Gastroesophageal sphincter (tissue), 4 donors: ENCODE results near the gene SSC5D. TPM values are rescaled to one million over a fixed set of nuclear protein-coding genes. Genes with fewer than 3 reads are reported as not detected.

ENCODE experiments used
- ATAC-seq: fragments of 150-250 bp; one replicate; pipeline ENCODE4 v1.9.1; 2016; ENCODE audit warnings: mild to moderate bottlenecking, moderate library complexity
- H3K27ac ChIP-seq, 4 donors: fragments of 200-600 bp; sonication (generic) in 3 of 4; 1 replicate in 3 of 4; 2 replicates in 1 of 4; pipeline ENCODE4 v1.5.1; 2016 to 2019
- H3K27me3 ChIP-seq: fragments of 200-600 bp; sonication (generic); one replicate; pipeline ENCODE4 v1.5.1; 2019
- H3K36me3 ChIP-seq, 2 donors: fragments of 200-600 bp; sonication (generic); one replicate each; pipeline ENCODE4 v1.5.1; 2019; ENCODE audit warnings: control low read depth in 1 of 2
- H3K4me1 ChIP-seq, 3 donors: fragments of 200-600 bp; sonication (generic); 1 replicate in 2 of 3; 2 replicates in 1 of 3; pipeline ENCODE4 v1.5.1; 2016 to 2019; ENCODE audit warnings: control low read depth in 2 of 3
- H3K4me3 ChIP-seq, 2 donors: fragments of 200-600 bp; sonication (generic); one replicate each; pipeline ENCODE4 v1.5.1; 2019; ENCODE audit warnings: mild to moderate bottlenecking in 1 of 2, moderate library complexity in 1 of 2
- H3K9me3 ChIP-seq, 3 donors: fragments of 200-600 bp; sonication (generic); one replicate each; pipeline ENCODE4 v1.5.1; 2017 to 2019; ENCODE audit warnings: control low read depth in 2 of 3
- EP300 ChIP-seq: sonication (generic); formaldehyde crosslinking; IDR thresholded peaks from one replicate; pipeline ENCODE4 v1.6.1; 2017; ENCODE audit warnings: antibody characterized with exemption, mild to moderate bottlenecking
- POLR2A ChIP-seq, 2 donors: fragments of 450-650 bp; IDR thresholded peaks; one replicate each; pipeline ENCODE4 v1.6.1; 2017; ENCODE audit warnings: antibody characterized with exemption in 2 of 2, mild to moderate bottlenecking in 2 of 2, moderate library complexity in 1 of 2
- POLR2AphosphoS5 ChIP-seq: sonication (generic); formaldehyde crosslinking; IDR thresholded peaks from one replicate; pipeline ENCODE4 v1.6.1; 2017; ENCODE audit warnings: antibody characterized with exemption
- WGBS, 2 donors: methylation state at CpG; one replicate each; pipeline ENCODE4 v1.1.5; 2018; ENCODE audit warnings: low coverage in 1 of 2; 5-methylcytosine and 5-hydroxymethylcytosine counted together
- total RNA-seq, 4 donors: library from RNA; depleted of rRNA; stranded (reverse); fragments of >200 nt; gene quantifications; one replicate each; pipeline ENCODE4 v1.1.0, GENCODE V29; 2016
- TF ChIP-seq, protein P1 (sequence below), 4 experiments: fragments of 200-600 bp in 2 of 4; fragments of 450-650 bp in 2 of 4; sonication (generic) in 1 of 4; IDR thresholded peaks; one replicate each; pipeline ENCODE4 v1.5.1; 2017 to 2019; ENCODE audit warnings: antibody characterized with exemption in 4 of 4, mild to moderate bottlenecking in 2 of 4, moderate library complexity in 2 of 4

The SSC5D gene
- total RNA-seq, 4 donors from 2014 or later = 6.3 to 39.2 (median 23.5) TPM

DNA sequence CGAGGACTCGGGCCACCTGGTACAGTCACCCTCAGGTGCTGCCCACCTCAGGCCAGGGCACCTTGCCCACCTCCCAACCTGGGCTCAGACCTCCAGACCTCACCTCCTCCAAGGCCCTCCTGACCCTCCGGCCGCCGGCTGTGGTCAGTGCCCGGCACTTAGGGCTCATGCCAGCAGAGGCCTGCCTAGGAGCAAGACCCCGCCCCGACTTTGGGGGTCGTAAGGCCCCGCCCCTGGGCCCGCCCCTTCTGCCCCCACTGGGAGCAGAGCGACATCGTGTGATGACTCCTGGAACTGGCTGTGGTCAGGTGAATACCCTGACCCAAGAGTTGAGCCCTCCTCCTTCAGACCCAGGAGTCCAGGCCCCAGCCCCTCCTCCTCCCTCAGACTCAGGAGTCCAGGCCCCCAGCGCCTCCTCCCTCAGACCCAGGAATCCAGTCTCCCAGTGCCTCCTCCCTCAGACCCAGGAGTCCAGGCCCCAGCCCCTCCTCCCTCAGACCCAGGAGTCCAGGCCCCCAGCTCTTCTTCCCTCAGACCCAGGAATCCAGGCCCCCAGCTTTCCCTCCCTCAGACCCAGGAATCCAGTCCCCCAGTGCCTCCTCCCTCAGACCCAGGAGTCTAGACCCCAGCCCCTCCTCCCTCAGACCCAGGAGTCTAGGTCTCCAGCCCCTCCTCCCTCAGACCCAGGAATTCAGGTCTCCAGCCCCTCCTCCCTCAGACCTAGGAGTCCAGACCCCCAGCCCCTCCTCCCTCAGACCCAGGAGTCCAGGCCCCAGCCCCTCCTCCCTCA, 48.9 kb downstream of the SSC5D start, which contains the start of gene SBK2:
Gene SBK2, minus strand, starts transcription at position 183 of the 790 bp plus-strand sequence. CDS start 839 bp downstream, outside the sequence.
- no peaks in the 10 kb centered on the region for H3K9me3 ChIP-seq
- peaks cover 0 to 10% (median 0%) of the 10 kb centered on the region in 3 donors for H3K4me1 ChIP-seq
- H3K27me3 ChIP-seq = peaks cover 21% of the 10 kb centered on the region
- TF ChIP-seq EP300 (no peak), POLR2AphosphoS5 (no peak), POLR2A (IDR thresholded peaks at IDR 0.05) (no peak)
- TF ChIP-seq, protein P1, sequence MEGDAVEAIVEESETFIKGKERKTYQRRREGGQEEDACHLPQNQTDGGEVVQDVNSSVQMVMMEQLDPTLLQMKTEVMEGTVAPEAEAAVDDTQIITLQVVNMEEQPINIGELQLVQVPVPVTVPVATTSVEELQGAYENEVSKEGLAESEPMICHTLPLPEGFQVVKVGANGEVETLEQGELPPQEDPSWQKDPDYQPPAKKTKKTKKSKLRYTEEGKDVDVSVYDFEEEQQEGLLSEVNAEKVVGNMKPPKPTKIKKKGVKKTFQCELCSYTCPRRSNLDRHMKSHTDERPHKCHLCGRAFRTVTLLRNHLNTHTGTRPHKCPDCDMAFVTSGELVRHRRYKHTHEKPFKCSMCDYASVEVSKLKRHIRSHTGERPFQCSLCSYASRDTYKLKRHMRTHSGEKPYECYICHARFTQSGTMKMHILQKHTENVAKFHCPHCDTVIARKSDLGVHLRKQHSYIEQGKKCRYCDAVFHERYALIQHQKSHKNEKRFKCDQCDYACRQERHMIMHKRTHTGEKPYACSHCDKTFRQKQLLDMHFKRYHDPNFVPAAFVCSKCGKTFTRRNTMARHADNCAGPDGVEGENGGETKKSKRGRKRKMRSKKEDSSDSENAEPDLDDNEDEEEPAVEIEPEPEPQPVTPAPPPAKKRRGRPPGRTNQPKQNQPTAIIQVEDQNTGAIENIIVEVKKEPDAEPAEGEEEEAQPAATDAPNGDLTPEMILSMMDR (IDR thresholded peaks at IDR 0.05) = no peak
- no peak within 1 kb of the TSS for H3K4me3 ChIP-seq
- H3K36me3 ChIP-seq = no peaks in the 10 kb centered on the region
- H3K27ac ChIP-seq = no peak within 1 kb of the TSS
- no CpG with 5 or more reads among the region's 14 CpGs for WGBS, 2 donors
- no peak for ATAC-seq

DNA sequence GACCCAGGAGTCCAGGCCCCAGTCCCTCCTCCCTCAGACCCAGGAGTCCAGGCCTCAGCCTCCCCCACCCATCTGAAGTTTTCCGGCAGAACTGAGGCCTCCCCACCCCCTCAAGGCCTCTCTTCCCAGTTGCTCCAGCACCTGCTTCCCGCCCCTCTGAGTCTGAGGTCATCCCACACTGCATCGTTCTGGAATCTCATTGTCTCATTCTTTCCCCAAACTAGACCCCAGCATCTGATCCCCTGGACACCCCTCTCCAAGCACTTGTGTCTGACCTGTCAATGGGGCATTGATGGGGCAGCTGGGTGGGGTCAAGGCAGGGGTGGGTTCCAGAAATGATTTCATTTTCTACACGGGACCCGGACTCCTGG, 49.5 kb downstream of the SSC5D start:
- no peak overlapping the region for H3K4me3 ChIP-seq
- H3K27ac ChIP-seq = no peak overlapping the region
- WGBS, 2 donors = 50 to 53% methylated on average over 2 to 4 of the region's 5 CpGs
- TF ChIP-seq EP300 = no peak
- peaks cover 0 to 10% (median 0%) of the 10 kb centered on the region in 3 donors for H3K4me1 ChIP-seq
- no peaks in the 10 kb centered on the region for H3K9me3 ChIP-seq
- no peaks in the 10 kb centered on the region for H3K36me3 ChIP-seq
- peaks cover 21% of the 10 kb centered on the region for H3K27me3 ChIP-seq
- ATAC-seq = no peak

DNA sequence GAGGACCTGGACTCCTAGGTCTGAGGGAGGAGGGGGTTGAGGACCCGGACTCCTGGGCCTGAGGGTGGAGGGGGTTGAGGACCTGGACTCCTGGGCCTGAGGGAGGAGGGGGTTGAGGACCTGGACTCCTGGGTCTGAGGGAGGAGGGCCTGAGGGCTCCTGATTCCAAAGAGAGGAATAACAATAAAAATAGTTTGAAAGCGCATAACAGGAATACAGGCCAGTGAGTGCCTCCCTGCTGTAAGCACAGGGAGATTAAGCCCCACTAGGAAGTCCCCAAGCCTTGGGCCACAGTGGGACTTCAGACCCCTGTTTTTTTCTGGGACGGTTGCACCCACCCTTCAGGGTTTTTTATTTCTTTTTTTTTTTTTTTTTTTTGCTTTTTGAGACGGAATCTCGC, 49.9 kb downstream of the SSC5D start:
- ATAC-seq = no peak
- no peaks in the 10 kb centered on the region for H3K9me3 ChIP-seq
- peaks cover 21% of the 10 kb centered on the region for H3K27me3 ChIP-seq
- H3K27ac ChIP-seq = no peak overlapping the region
- H3K36me3 ChIP-seq = no peaks in the 10 kb centered on the region
- no peak overlapping the region for H3K4me3 ChIP-seq
- H3K4me1 ChIP-seq = peaks cover 0 to 10% (median 0%) of the 10 kb centered on the region in 3 donors
- WGBS, 2 donors = 76 to 85% methylated on average over 2 to 5 of the region's 5 CpGs
- TF ChIP-seq, protein P1 (IDR thresholded peaks at IDR 0.05) = no peak
- TF ChIP-seq POLR2AphosphoS5 = no peak
- TF ChIP-seq POLR2A (IDR thresholded peaks at IDR 0.05) = no peak
- TF ChIP-seq EP300 = no peak

DNA sequence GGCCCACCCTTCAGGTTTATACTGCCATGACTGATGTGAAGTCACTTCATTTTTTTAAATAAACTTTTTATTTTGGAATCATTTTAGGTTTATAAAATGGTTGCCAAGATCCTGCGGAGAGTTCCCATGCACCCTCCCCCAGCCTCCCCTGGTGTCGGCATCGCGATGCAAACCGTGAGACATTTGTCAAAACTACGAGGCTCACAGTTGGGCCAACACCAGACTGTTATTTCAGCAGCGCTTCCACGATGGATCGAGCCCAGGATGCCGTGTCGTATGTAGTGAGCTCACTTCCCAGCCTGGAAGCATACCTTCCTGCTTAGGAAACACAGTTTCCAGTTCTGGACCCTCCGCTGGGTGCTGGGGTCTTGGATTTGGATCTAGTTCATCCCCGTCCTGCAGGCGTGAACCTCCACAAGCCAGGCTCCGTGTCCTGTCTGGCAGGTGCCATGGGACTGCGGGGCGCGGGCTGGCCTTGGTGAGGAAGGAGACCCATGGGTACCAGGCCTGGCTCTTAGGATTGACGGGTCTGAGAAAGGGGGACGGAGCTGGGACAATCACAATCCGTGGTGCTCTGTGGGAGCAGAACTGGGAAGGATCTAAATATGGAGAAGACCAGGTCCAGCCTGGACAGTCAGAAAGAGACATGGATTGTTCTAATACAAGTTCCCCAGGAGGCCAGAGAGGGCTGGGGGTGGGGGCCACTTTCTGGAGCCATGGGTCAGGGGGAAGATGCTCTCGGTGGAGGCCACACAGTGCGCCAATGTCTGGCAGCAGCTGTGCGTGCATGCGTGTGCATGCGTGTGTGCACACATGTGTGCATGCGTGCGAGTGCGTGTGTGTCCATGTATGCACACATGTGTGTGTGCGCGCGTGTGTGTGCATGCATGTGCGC, 51.1 kb downstream of the SSC5D start:
- no peaks in the 10 kb centered on the region for H3K36me3 ChIP-seq
- peak overlapping the region in 2 of 4 donors; percentile 43 to 47 for H3K27ac ChIP-seq
- H3K27me3 ChIP-seq = peaks cover 29% of the 10 kb centered on the region
- no peak overlapping the region for H3K4me3 ChIP-seq
- WGBS, 2 donors = 44 to 63% methylated on average over 3 to 21 of the region's 33 CpGs
- H3K9me3 ChIP-seq = no peaks in the 10 kb centered on the region
- H3K4me1 ChIP-seq = peaks cover 0 to 10% (median 0%) of the 10 kb centered on the region in 3 donors
- peak; percentile 54 for ATAC-seq
- no peak for TF ChIP-seq POLR2A (IDR thresholded peaks at IDR 0.05)
- TF ChIP-seq, protein P1 (IDR thresholded peaks at IDR 0.05) = no peak
- TF ChIP-seq EP300 = no peak
- TF ChIP-seq POLR2AphosphoS5 = peak; percentile 16

DNA sequence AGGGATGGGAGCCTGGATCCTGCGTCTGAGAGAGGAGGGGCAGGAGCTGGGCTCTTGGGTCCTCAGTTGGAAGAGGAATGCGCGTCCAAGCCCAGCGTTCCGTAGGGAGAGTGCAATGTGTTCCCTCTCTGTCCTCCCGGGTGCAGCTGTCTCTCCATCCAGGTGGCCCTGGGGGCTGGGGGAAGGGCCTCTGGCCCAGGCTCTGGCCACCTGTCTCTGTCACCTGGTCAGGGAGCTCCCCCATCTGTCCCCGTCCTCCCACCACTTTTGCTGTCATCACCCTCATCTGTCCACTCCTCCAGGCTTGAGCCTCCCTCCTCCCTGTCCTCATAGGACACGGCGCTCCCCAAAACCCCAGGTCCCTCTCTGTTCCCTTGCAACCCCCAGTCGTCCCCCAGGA, 52.4 kb downstream of the SSC5D start:
- Histone ChIP-seq H3K27ac (no peak overlapping the region), H3K4me1 (peaks cover 0 to 11% (median 0%) of the 10 kb centered on the region in 3 donors), H3K4me3 (no peak overlapping the region), H3K36me3 (no peaks in the 10 kb centered on the region), H3K27me3 (peaks cover 42% of the 10 kb centered on the region), H3K9me3 (no peaks in the 10 kb centered on the region)
- 36% methylated on average over 5 of the region's 10 CpGs; no CpG with 5 or more reads in 1 of the 2 donors for WGBS, 2 donors
- no peak for ATAC-seq
- TF ChIP-seq, protein P1 (IDR thresholded peaks at IDR 0.05) = no peak
- no peak for TF ChIP-seq POLR2A (IDR thresholded peaks at IDR 0.05)
- no peak for TF ChIP-seq POLR2AphosphoS5
- no peak for TF ChIP-seq EP300
